ENCODE measurements around the gene NCAN. TPM values are rescaled to one million over a fixed set of nuclear protein-coding genes. Genes with fewer than 3 reads are reported as not detected.
"Not testable (repeated sequence)": the region's sequence is repeated elsewhere in the genome, so short reads cannot be mapped to it uniquely, and the experiment has no call there.

The NCAN gene
- total RNA-seq, 1 donor from 2014 or later = not detected

DNA sequence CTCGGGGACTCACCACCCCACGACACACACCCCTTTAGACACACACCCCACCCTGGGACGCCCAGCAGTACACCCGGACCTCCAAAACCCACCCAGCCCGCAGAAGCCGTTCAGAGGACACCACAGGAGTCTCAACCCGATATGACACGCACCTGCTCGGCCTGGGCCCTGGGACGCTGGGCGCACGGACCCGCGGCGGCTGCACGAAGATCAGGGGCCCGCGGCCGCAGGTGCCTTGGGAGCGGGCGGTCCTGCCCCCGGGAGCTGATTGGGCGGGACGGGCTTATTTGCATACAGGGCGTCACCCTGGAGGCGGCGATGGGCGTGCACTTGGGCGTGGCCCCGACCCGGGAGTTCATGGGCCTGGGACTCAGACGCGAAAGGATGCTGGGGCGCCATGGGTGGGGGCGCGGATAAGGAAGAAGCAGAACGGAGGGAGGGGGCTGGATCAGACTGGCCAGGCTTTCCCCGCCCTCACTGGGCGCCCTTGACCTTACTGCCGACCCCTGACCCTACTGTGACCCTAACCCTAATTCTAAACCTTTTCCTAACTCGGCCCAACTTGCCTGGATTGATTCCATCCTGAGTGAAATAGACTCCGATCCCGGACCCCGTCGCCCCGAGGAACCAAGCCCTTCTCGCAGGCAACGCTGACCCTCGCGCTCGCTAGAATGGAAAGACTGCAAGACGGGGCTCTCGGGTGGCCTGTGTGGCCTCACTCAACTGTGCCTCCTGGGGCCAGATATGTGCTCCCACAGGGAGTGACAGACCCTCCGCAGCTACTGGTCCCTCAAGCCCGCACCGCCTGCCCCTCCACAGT is 41.5 kb upstream of the NCAN start, which contains the start of gene MEF2B:
Gene MEF2B (minus strand): TSS at position 211 of the 820 bp plus-strand sequence. CDS start 19,528 bp downstream, outside the sequence.
- Mint-ChIP-seq H3K4me3 (ENCODE audit: unreplicated experiment) (peak within 1 kb of the TSS; percentile 55), H3K36me3 (ENCODE audit: low read depth) (no peaks in the 10 kb centered on the region), H3K4me1 (ENCODE audit: low read depth) (peaks cover 25% of the 10 kb centered on the region), H3K27ac (ENCODE audit: unreplicated experiment) (no peak within 1 kb of the TSS), H3K9me3 (ENCODE audit: low read depth) (no peaks in the 10 kb centered on the region), H3K27me3 (ENCODE audit: low read depth) (no peaks in the 10 kb centered on the region)
- TF ChIP-seq, protein P1, sequence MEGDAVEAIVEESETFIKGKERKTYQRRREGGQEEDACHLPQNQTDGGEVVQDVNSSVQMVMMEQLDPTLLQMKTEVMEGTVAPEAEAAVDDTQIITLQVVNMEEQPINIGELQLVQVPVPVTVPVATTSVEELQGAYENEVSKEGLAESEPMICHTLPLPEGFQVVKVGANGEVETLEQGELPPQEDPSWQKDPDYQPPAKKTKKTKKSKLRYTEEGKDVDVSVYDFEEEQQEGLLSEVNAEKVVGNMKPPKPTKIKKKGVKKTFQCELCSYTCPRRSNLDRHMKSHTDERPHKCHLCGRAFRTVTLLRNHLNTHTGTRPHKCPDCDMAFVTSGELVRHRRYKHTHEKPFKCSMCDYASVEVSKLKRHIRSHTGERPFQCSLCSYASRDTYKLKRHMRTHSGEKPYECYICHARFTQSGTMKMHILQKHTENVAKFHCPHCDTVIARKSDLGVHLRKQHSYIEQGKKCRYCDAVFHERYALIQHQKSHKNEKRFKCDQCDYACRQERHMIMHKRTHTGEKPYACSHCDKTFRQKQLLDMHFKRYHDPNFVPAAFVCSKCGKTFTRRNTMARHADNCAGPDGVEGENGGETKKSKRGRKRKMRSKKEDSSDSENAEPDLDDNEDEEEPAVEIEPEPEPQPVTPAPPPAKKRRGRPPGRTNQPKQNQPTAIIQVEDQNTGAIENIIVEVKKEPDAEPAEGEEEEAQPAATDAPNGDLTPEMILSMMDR (IDR thresholded peaks at IDR 0.05) = no peak
- DNase-seq (ENCODE audit: low spot score) = no peak

DNA sequence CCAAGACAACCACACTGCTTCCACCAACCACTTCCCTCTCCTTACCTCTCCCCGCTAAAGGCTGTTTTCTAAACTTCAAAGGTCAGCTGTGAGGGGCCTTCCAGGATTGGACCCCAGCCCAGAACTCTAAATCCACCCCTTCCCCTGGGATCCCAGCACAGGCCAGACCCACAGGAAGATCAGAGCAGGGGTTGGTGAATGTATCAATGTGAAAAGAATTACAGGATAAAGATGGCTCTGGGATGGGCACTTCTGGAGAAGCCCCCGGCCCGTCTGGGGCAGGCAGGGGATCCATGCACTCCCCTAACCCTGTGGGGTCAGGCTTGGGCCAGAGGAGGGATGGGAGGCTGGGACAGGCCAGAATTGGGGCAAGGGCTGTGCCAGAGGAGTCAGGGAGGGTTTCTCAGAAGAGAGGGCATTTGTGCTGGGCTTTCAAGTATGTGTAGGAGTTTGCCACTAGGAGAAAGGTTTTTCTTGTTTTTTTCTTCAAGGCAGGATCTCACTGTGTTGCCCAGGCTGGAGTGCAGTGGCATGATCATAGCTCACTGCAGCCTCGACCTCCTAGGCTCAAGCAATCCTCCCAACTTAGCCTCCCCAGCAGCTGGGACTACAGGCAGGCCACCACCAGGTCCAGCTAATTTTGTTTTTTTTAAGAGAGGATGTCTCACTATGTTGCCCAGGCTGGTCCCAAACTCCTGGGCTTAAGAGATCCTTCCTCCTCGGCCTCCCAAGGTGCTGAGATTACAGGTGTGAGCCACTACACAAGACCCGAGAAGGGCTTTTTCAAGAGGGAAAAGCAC is 40.7 kb upstream of the NCAN start:
- Mint-ChIP-seq H3K4me3 (ENCODE audit: unreplicated experiment) (peak overlapping the region; percentile 55), H3K36me3 (ENCODE audit: low read depth) (no peaks in the 10 kb centered on the region), H3K27me3 (ENCODE audit: low read depth) (no peaks in the 10 kb centered on the region), H3K4me1 (ENCODE audit: low read depth) (peaks cover 25% of the 10 kb centered on the region), H3K27ac (ENCODE audit: unreplicated experiment) (no peak overlapping the region), H3K9me3 (ENCODE audit: low read depth) (no peaks in the 10 kb centered on the region)
- TF ChIP-seq, protein P1 (IDR thresholded peaks at IDR 0.05) = no peak
- DNase-seq (ENCODE audit: low spot score) = no peak

DNA sequence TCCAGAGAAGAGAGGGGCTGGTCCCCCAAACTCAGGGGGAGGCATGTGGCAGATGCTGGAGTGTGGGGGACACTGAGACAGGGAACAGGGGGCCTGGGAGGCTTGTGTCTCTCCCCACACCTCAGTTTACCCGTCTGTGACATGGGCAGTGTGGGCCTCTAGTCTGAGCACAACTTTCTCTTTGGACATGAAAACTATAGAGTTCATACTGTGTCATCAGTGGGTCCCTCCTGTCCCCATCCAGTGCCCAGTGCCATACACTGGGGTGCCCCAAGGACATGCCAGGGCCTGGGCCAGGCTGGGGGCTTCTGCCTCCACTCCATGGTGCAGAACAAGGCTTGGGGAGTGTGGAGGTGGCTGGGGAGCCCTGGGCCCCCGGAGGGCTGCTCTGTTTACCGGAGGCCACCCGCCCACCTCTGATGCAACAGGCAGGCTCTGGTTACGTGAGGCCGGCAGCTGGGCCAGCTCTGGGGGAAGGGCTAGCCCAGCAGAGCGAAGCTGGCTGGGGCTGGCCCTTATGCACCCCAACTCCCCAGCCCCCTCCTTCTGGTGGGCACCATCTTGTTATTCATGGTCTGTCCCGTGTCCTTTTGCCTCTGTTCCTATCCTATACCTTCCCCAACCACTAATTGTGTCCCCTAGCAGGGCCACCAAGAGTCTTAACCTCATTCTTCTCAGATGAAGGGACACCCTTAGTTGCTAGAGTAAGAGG is 39.8 kb upstream of the NCAN start:
- Mint-ChIP-seq H3K27me3 (ENCODE audit: low read depth) (no peaks in the 10 kb centered on the region), H3K27ac (ENCODE audit: unreplicated experiment) (no peak overlapping the region), H3K36me3 (ENCODE audit: low read depth) (no peaks in the 10 kb centered on the region), H3K4me3 (ENCODE audit: unreplicated experiment) (no peak overlapping the region), H3K4me1 (ENCODE audit: low read depth) (peaks cover 25% of the 10 kb centered on the region), H3K9me3 (ENCODE audit: low read depth) (no peaks in the 10 kb centered on the region)
- DNase-seq (ENCODE audit: low spot score) = no peak
- TF ChIP-seq, protein P1 (IDR thresholded peaks at IDR 0.05) = no peak

DNA sequence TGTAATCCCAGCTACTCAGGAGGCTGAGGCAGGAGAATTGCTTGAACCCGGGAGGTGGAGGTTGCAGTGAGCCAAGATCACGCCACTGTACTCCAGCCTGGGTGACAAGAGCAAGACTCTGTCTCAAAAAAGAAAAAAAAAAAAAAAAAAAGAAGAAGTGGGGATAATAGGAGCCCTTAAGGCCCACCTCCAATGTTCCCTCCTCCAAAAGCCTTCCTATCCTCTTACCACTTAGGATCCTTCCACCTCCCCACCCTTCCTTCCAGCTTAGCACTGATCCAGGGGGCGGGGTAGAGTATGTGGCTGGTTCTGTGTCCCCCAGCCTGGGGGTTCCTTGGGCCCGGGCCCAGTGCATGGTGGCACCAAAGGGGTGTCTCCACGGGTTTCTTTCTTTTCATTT is 38.5 kb upstream of the NCAN start:
- not testable (repeated sequence) for H3K9me3 Mint-ChIP-seq (ENCODE audit: low read depth); H3K4me3 Mint-ChIP-seq (ENCODE audit: unreplicated experiment); H3K27ac Mint-ChIP-seq (ENCODE audit: unreplicated experiment); H3K27me3 Mint-ChIP-seq (ENCODE audit: low read depth); H3K36me3 Mint-ChIP-seq (ENCODE audit: low read depth); DNase-seq (ENCODE audit: low spot score)
- peaks cover 25% of the 10 kb centered on the region for H3K4me1 Mint-ChIP-seq (ENCODE audit: low read depth)

DNA sequence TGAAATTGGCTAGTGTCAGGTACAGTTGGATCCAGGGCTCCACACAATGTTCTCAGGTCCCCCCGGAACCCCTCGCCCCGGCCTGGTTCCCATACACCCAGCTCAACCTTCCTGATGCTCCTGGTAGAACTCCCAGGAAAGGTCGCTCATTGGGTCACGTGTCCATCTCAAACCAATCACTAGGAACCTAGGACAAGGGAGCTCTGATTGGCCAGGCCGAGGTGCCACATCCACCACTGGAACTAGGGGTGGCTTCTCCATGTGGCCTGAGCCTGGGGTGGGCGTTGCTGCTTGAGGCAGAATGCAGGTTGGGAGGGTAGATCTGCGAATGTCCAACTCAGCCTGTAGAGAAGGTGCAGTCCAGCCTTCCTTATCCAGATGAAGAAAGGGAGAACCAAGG is 34.8 kb upstream of the NCAN start:
- TF ChIP-seq, protein P1 (IDR thresholded peaks at IDR 0.05) = no peak
- Mint-ChIP-seq H3K36me3 (ENCODE audit: low read depth) (peaks cover 3% of the 10 kb centered on the region), H3K9me3 (ENCODE audit: low read depth) (no peaks in the 10 kb centered on the region), H3K27ac (ENCODE audit: unreplicated experiment) (no peak overlapping the region), H3K4me1 (ENCODE audit: low read depth) (peaks cover 3% of the 10 kb centered on the region), H3K27me3 (ENCODE audit: low read depth) (no peaks in the 10 kb centered on the region), H3K4me3 (ENCODE audit: unreplicated experiment) (no peak overlapping the region)
- DNase-seq (ENCODE audit: low spot score) = no peak

Measured in chondrocyte (in vitro differentiated cells).